ENCODE measurements around the gene FBXO45. TPM values are rescaled to one million over a fixed set of nuclear protein-coding genes. Genes with fewer than 3 reads are reported as not detected.

The FBXO45 gene
- total and polyA plus RNA-seq, 9 of the 15 experiments (the other 6 are each of a cell fraction or from before 2014, with no cell fraction given), result 15.2 to 52.8 (median 37.0) TPM

- H3K4me2 ChIP-seq (ENCODE audit: insufficient read depth, low read length), result no peak overlapping the region
- H4K20me1 ChIP-seq (replicated peaks; ENCODE audit: control insufficient read depth, insufficient read depth, low read length), result no peaks in the 10 kb centered on the region
- no peaks in the 10 kb centered on the region for H3K4me1 ChIP-seq (replicated peaks in 1 of 2; ENCODE audit: control insufficient read depth in 2 of 2, insufficient read depth in 2 of 2, low read length in 2 of 2)
- no peak overlapping the region for H3K4me3 ChIP-seq
- H3K27me3 ChIP-seq (ENCODE audit: control insufficient read depth in 2 of 2, insufficient read depth in 2 of 2, low read length in 2 of 2), result no peaks in the 10 kb centered on the region
- H3K27ac ChIP-seq (ENCODE audit: extremely low read depth, low read depth, low read length), result no peak overlapping the region
- POLR2A ChIA-PET, result no interaction called here
- H3K9ac ChIP-seq (ENCODE audit: insufficient read depth in 1 of 2, low read depth in 2 of 2, low read length in 2 of 2), result no peak overlapping the region
- no peak for FAIRE-seq
- H3K9me3 ChIP-seq (replicated peaks; ENCODE audit: control insufficient read depth, insufficient read depth, low read depth, low read length), result no peaks in the 10 kb centered on the region
- intact Hi-C loops (cut with micrococcal nuclease) (no loop called here), in situ Hi-C loops (cut with MboI) (no loop called here)
- 79% methylated on average over 5 of the region's 5 CpGs for WGBS (ENCODE audit: insufficient coverage, low coverage, missing lambda C conversion rate)
- H3K79me2 ChIP-seq (ENCODE audit: control insufficient read depth, insufficient read depth, low read length), result no peaks in the 10 kb centered on the region
- H2AFZ ChIP-seq (ENCODE audit: low read depth, low read length), result no peak overlapping the region
- no TSS peak for BruUV-seq (replicated peaks)
- no peak for ATAC-seq
- no peaks in the 10 kb centered on the region for H3K9me1 ChIP-seq (ENCODE audit: control insufficient read depth, insufficient read depth, low read length)
- CTCF ChIA-PET (ENCODE audit: low intra/inter-chr PET ratio), result no interaction called here
- H3K36me3 ChIP-seq (ENCODE audit: control insufficient read depth, insufficient read depth, low read length), result peaks cover 22% of the 10 kb centered on the region
- TF ChIP-seq BHLHE40 (IDR thresholded peaks at IDR 0.05; ENCODE audit: low read length), result no peak
- TF ChIP-seq ZKSCAN8 (CRISPR knock-in tag; IDR thresholded peaks at IDR 0.05), result no peak
- TF ChIP-seq PCBP1 (IDR thresholded peaks at IDR 0.05; ENCODE audit: low read depth, low read length, poor library complexity, severe bottlenecking), result no peak
- TF ChIP-seq KDM4B (IDR thresholded peaks at IDR 0.05; ENCODE audit: borderline replicate concordance in 2 of 2, low read depth in 1 of 2), result no peak
- no peak for TF ChIP-seq CGGBP1 (CRISPR knock-in tag; IDR thresholded peaks at IDR 0.05)
- DNase-seq (ENCODE audit: extremely low read depth in 1 of 4, low spot score in 3 of 4), result no peak
Observed at GRCh38 chr3:196557236-196557635, 11.2 kb upstream of the FBXO45 start.

- in situ Hi-C loops (cut with MboI), result no loop called here
- Histone ChIP-seq H3K4me1 (replicated peaks in 1 of 2; ENCODE audit: control insufficient read depth in 2 of 2, insufficient read depth in 2 of 2, low read length in 2 of 2) (peaks cover 1 to 7% of the 10 kb centered on the region in 2 experiments; a peak in 4 of 5 replicates), H3K4me2 (ENCODE audit: insufficient read depth, low read length) (no peak overlapping the region), H2AFZ (ENCODE audit: low read depth, low read length) (no peak overlapping the region), H3K36me3 (ENCODE audit: control insufficient read depth, insufficient read depth, low read length) (peaks cover 31% of the 10 kb centered on the region), H3K27ac (ENCODE audit: extremely low read depth, low read depth, low read length) (no peak overlapping the region), H3K9ac (ENCODE audit: insufficient read depth in 1 of 2, low read depth in 2 of 2, low read length in 2 of 2) (no peak overlapping the region), H3K27me3 (ENCODE audit: control insufficient read depth in 2 of 2, insufficient read depth in 2 of 2, low read length in 2 of 2) (no peaks in the 10 kb centered on the region), H3K9me3 (replicated peaks; ENCODE audit: control insufficient read depth, insufficient read depth, low read depth, low read length) (no peaks in the 10 kb centered on the region), H3K79me2 (ENCODE audit: control insufficient read depth, insufficient read depth, low read length) (peaks cover 5% of the 10 kb centered on the region; the same call in 2 of the 3 replicates), H4K20me1 (replicated peaks; ENCODE audit: control insufficient read depth, insufficient read depth, low read length) (no peaks in the 10 kb centered on the region), H3K4me3 (no peak overlapping the region), H3K9me1 (ENCODE audit: control insufficient read depth, insufficient read depth, low read length) (no peaks in the 10 kb centered on the region)
- ATAC-seq, result no peak
- ChIA-PET POLR2A (interaction anchor here (0.8 kb wide), 1 partner anchor 10 kb away, joined by 3 read pairs; the partner anchor contains the start of genes FBXO45 and WDR53), CTCF (ENCODE audit: low intra/inter-chr PET ratio) (no interaction called here)
- FAIRE-seq, result no peak
- TF ChIP-seq PURB (CRISPR knock-in tag; IDR thresholded peaks at IDR 0.05; ENCODE audit: low read depth), result no peak
- no peak for TF ChIP-seq ELF4 (CRISPR knock-in tag; IDR thresholded peaks at IDR 0.05)
- TF ChIP-seq HDAC6 (IDR thresholded peaks at IDR 0.05; ENCODE audit: low read depth, low read length), result no peak
- no peak for TF ChIP-seq ZBTB2 (IDR thresholded peaks at IDR 0.05)
- TF ChIP-seq ZNF384 (IDR thresholded peaks at IDR 0.05; ENCODE audit: low read depth, low read length), result no peak
- no peak for TF ChIP-seq DMBX1 (CRISPR knock-in tag; IDR thresholded peaks at IDR 0.05; ENCODE audit: borderline replicate concordance)
- DNase-seq (ENCODE audit: extremely low read depth in 1 of 4, low spot score in 3 of 4), result no peak
- intact Hi-C loops (cut with micrococcal nuclease), result no loop called here
- BruUV-seq (replicated peaks), result no TSS peak
Observed at GRCh38 chr3:196558476-196558875, 10.0 kb upstream of the FBXO45 start.
